DMS79 (cell line): Measurements from ENCODE around the gene GRM3.

Source experiments
- DNase-seq: peaks from one replicate; lab custom pipeline; 2025; lab: John Stamatoyannopoulos, UW

The GRM3 gene

DNA sequence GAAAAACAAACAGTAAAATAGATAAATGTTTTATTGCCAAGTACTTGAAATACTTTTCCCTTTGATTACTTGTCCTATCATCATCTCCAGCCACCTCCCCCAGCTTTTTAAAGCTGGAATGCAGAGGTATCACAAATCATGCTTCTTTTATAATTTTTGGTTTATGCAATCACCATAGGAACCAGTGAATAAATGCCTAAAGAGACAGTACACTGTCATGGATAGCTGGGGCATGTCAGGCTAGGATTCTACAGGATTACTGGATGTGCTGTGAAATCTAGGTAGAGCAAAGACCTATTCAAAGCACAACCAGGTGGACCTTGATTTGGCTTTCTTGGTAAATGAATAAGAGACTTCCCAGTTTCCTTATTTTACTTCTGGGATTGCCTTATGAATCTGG is 257.2 kb downstream of the GRM3 start:
- DNase-seq = no peak

DNA sequence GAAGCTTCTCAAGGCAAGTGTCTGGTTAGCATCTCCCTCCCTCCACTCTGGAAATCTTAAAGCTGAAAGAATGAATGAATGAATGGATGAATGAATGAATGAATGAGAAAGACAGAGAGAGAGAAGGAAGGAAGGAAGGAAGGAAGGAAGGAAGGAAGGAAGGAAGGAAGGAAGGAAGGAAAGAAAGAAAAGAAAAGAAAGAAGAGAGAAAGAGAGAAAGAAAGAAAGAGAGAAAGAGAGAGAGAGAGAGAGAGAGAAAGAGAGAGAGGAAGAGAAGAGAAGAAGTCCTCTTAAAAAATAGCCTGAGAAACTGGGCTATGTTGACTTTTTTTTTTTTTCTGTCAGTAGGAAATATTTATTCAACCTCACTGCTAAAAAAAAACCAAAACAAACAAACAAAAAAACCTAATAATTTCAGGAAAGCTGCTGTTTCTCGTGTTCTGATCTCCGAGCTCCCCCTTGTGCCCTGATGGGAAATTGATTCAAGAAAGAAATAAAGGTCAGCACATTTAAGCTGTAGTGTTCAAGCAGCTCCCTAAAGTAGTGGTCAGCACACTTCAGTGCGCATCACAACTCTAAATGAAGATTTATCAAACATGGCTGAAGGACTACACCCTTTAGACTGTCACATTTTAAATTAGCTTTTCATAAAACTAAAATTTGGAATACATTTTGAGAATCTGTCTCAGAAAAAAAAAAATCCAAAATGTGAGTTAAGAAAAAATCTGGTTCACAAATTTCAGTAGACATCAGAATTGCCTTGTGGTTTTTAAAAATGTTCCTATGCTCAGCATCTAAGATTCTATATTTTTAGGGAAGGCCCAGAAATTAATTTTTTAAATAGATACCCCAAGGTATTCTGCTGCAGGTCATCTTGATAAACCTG is 261.5 kb downstream of the GRM3 start:
- peak; percentile 2 for DNase-seq

- no peak for DNase-seq
These were observed 265.2 kb downstream of the GRM3 start for GRCh38 chr7:86908948-86909347.

DNA sequence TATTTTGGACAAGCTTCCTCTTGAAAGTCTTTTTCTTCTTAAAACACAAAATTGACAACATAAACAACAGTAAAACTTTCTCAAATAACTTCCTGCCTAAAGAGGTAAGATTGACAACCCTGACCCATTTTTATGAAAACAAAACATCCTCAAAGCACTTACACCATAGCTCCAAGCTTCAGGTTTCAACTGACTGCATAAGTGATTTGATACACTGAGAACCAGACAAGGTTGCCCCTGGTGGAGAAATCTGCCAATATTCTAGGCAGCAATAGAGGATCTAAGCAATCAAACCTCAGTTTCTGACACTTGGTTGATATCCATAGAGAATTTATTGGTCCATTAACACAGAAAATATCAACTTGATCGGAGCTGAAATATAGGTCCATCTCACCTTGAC is 267.9 kb downstream of the GRM3 start:
- DNase-seq = no peak

DNA sequence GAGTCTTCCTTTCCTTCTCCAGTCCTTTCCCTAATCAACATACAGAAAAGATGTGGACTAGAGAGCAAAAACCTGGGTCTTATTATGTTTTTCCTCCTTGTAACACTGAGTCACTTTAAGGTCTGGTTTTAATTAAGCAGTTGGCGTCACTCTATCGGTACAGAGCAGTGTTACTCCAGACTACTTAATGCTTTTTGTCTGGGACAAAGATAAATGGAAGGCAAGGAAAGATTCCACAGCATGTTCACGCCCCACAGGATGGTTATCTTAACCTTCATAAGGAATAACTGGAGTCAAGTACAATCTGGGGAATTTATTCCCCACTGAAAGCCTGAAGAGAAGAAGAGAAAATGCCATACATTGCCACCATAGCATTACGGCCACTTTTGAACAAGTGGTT is 270.0 kb downstream of the GRM3 start:
- DNase-seq = no peak
